GM19043 (cell line): Measurements from ENCODE around the gene HSPA12B.
"Not testable (repeated sequence)": the region's sequence is repeated elsewhere in the genome, so short reads cannot be mapped to it uniquely, and the experiment has no call there.

Experiments used
- ATAC-seq: cut with Tn5 transposase; IDR thresholded peaks from one replicate; pipeline ENCODE4 v1.9.1; 2021; ENCODE audit warnings: low read depth; ENCODE audit not compliant: unreplicated experiment

The HSPA12B gene

DNA sequence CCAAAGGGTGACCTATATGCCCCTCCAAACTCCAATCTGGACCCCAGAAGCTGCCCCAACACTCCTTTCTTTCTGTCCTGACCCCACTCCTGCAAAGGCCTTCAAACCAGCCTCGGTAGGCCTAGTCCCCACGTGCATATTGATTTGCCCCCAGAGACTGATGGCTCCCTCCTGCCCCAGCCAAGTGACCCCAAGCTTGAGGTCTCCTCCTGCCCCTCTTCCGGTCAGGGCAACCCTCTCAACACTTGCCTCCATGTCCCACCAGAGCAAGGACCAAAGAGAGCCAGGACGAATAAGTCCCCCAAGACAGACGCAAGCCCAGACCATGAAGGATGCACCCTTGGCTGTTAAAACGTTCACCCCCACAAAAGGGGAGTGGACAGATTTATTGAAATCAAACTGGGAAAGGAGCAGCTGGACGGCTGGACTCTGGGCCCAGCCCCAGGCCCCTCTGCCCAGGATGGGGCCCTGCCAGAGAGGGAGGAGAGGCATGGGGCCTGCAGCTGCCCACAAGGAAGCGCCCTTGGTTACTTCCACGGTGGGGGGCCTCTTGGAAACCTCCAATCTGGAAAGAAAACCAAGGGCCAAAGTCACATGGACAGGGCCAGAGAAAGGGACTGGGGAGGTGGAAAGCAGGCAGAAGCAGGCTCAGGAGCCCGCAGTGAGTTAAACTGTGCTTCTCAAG lies 51.2 kb downstream of the HSPA12B start:
- ATAC-seq, result no peak

GRCh38 chr20:3784216-3784853 lies 51.9 kb downstream of the HSPA12B start:
- ATAC-seq, result no peak

DNA sequence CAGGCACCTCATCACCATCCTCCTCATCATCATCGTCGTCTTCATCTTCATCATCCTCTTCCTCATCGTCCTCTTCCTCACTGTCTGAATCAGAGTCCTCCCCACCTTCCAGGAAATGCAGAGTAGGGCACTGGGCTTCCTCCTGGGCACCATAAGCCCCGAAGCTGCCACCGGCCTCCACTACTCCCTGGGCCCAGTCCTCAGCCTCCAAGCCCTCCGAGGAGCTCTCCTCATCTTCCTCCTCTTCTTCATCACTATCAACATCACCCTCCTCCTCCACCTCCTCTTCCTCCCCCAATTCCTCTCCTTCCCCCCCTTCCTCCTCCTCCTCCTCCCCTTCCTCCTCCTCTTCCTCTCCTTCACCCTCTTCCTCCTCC lies 52.4 kb downstream of the HSPA12B start:
- no peak for ATAC-seq

- no peak for ATAC-seq
Measured at GRCh38 chr20:3785240-3786125, 53.0 kb downstream of the HSPA12B start.

GRCh38 chr20:3786126-3786484 lies 53.6 kb downstream of the HSPA12B start:
- ATAC-seq, result peak; percentile 19

- ATAC-seq, result peak; percentile 82
Measured at GRCh38 chr20:3786665-3787323, 54.3 kb downstream of the HSPA12B start, which contains the start of gene CENPB. Gene CENPB (minus strand): TSS chr20:3786740. CDS start chr20:3786483, 257 bp downstream.

DNA sequence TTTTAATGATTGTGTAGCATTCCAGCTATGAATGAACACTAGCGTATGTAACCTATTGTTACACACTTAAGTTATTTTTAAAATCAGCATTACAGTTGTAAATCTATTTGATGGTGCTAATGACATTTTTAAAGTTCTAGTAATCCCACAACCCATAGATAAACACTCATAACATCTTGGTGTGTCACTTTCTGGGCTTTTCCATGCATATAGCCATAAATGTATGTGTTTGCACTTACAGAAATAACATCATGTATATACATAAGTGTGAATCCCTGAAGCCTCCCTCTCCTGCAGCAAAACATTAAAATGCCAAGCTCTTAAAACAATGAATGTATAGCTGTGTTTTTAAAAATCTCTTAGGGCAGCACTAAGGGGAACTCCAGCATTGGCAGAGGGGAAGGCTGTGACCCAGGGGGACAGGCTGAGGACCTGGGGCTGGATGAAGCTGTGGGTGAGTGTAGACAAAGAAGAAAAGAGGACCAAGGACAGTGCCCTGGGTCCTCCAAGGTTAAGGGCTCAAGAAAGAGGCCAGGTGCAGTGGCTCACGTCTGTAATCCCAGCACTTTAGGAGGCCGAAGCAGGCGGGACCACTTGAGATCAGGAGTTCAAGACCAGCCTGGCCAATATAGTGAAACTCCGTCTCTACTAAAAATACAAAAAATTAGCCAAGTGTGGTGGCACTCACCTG lies 55.0 kb downstream of the HSPA12B start:
- ATAC-seq, result no peak

DNA sequence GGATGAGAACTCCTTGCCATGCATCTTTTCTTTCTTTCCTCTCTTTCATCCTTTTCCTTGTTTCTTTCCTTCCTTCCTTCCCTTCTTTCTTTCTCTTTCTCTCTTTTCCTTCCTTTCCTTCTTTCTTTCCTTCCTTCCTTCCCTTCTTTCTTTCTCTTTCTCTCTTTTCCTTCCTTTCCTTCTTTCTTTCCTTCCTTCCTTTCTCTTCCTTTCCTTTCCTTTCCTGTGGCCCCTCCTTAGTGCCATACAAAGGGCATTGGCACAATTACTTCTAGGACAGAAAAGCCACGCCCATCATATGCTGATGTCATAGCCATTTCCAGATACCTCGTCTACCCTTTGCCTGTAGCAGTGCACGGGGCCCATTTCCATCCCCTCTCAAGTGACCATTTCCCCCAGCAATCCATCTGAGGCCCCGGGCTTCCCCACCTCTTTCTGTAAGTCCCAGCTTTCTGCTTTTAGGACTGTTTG lies 56.2 kb downstream of the HSPA12B start:
- ATAC-seq, result no peak

GRCh38 chr20:3789201-3789600 lies 56.7 kb downstream of the HSPA12B start:
- ATAC-seq, result not testable (repeated sequence)

GRCh38 chr20:3794168-3794567 lies 61.7 kb downstream of the HSPA12B start:
- ATAC-seq, result not testable (repeated sequence)

DNA sequence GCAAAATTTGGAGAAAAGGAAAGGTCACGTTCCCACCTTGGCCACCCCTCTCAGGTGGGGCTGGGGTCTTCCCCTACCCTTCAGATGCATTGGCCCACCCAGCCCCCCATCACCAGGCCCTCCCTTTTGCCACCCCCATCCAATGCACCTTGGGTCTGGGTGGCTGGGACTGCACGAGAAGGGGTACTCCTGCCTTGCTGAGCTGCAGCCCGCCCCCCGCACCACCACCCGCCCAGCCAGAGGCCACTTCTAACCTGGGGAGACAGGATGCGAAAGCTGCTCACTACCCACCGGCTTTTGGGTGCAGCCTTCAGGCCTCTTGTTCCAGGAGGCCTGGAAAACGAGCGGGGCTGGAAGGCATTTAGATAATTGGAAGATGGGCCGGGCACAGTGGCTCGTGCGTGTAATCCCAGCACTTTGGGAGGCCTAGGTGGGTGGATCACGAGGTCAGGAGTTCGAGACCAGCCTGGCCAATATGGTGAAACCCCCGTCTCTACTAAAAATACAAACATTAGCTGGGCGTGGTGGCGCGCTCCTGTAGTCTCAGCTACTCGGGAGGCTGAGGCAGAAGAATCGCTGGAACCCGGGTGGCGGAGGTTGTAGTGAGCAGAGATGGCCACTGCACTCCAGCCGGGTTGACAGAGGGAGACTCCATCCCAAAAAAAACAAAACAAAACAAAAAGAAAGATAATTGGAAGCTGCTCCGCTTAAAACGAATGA lies 62.4 kb downstream of the HSPA12B start:
- no peak for ATAC-seq

- ATAC-seq, result peak; percentile 59
Measured at GRCh38 chr20:3795511-3796468, 63.3 kb downstream of the HSPA12B start, which contains the start of gene CDC25B. Gene CDC25B (plus strand): TSS chr20:3796310. CDS start chr20:3796532, 222 bp downstream.

- ATAC-seq, result no peak
Measured at GRCh38 chr20:3796477-3797225, 64.2 kb downstream of the HSPA12B start.

DNA sequence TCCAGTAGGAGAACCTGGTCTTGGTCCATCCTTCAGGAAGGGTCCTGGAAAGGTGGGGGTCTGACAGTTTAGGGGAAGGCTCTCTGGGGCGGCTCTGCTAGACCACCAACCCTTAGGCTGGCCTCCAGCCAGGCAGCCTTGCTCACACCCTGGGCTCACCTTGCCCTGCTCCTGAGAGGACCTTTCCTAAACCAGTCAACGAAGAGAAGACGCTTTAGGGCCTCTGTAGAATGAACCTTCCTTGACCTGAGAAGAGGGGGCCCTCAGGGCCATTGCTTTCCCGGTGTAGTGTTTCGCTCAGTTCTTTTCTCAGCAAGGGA lies 64.7 kb downstream of the HSPA12B start:
- no peak for ATAC-seq

- ATAC-seq, result no peak
Measured at GRCh38 chr20:3797592-3798372, 65.3 kb downstream of the HSPA12B start.

GRCh38 chr20:3798373-3798768 lies 65.9 kb downstream of the HSPA12B start:
- no peak for ATAC-seq

DNA sequence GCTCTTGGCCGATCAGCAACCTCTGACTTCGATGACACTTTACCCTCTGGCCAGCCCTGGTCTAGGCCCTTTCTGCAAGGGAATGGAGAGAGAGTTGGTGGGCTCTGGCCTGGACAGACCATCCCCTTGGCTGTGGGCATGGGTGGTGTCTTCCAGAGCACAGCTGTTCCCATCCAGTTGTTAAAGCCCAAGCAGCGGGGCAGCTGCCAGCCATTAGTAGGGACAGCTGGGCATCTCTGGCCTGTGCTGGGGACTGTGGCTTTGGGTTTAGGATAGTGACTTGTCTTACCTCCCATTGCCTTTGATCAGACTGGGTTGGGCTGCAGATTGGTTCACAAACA lies 66.4 kb downstream of the HSPA12B start:
- no peak for ATAC-seq
